GM21515 (cell line): ENCODE results near the gene FRYL.
A peak's percentile ranks its signal among the peaks of the same experiment; 100 is the strongest.
"Not testable (repeated sequence)": the region's sequence is repeated elsewhere in the genome, so short reads cannot be mapped to it uniquely, and the experiment has no call there.

Experiments
- ATAC-seq: cut with Tn5 transposase; IDR thresholded peaks from one replicate; pipeline ENCODE4 v1.9.1; 2021; ENCODE audit not compliant: unreplicated experiment

FRYL gene

DNA sequence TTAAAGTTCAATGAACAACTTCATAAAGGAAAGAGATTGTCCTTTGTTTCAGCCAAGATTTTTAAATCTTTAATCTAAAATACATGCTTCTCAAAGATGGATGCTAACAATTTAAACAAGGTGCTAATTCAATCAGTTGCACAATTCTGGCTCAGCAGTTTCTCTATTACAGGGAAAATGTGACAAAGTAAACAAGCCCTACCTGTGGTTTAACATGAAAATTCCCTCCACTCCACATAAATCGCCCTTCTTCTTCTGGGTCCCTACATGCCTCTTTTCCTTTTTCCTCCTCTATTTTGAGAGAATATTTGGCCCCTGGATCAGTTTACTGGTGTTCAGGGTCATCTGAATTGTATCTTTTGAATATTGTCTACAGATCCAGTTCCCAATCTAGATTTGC lies 80.6 kb downstream of the FRYL start:
- peak; percentile 10 for ATAC-seq

DNA sequence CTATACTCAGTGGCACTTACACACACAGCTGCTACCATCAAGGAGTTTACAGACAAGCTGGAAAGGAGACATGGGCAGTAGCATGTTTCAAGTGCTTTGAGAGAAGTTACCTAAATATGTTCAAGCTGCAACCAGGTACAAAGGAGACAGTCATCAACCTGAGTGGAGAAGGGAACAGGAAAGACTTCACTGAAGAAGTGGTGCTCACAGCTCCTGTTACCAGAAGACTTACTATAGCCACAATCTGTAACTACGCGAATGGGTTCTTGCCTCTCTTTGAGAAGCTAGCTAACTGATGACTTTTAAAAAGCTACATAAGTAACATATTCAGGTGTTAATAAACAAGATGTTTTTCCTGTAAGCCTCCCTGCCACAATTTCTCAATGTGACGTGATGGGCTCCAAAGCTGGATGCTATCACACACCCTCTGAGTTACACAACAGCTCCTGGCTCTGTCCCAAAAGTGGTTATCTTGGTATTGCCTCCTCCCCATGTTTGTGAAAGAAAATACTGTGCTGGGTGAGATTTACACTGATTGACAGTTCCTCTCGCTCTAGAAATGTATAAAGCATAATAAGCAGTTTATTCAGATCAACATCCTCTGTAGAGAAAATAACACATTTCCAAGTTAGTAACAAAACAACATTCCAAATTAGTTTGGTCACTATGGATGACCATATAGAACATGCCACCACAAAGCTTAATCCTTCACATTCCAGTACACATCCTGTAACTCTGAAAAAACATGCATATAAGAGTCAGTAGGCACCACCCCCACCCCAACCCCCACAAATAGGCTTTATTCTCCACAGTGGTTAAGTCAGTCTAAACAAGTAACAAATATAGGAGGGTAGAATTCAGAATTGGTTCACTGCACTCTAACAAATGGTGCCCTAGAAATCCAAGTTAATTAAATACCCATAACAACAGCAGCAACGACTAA lies 81.8 kb downstream of the FRYL start:
- ATAC-seq = no peak

GRCh38 chr4:48697516-48697915 lies 82.6 kb downstream of the FRYL start:
- not testable (repeated sequence) for ATAC-seq

DNA sequence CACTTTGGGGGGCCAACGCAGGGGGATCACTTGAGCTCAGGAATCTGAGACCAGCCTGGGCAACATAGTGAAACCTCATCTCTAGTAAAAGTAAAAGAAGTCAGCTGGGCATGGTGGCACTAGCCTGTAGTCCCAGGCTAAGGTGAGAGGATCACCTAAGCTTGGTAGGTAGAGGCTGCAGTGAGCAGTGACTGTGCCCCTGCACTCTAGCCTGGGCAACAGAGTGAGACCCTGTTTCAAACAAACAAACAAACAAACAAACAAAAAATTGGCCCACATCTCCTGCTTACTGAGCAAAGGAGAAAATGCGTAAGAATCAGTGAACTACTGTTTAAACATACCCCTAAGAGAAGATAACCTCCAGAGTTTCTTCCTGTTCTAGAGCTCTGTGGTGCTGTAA lies 85.3 kb downstream of the FRYL start:
- ATAC-seq = no peak

DNA sequence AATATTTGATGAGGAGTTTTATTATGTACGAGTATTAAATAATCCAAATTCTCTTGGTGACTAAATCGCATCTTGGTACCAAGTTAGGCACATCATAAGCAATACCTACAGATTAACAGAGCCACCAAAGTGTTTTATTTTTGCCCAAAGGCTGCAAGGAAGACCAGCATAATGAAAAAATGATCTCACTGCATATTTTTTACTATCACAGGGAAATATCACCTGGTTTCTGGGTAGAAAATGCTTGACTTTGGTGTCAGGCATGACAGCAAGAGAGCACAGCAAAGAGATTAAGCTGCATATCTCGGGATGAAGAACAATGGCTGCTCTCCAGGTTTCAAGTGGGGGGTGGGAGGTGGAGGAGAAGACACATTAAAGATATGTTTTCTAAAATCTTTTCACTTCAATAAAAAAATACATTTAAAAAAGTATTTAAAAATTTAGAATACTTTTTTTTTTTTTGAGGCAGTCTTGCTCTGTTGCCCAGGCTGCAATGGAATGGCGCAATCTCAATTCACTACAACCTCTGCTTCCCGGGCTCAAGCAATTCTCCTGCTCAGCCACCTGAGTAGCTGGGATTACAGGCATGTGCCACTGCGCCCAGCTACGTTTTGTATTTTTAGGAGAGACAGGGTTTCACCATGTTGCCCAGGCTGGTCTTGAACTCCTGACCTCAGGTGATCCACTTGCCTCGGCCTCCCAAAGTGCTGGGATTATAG lies 86.1 kb downstream of the FRYL start:
- ATAC-seq = no peak

DNA sequence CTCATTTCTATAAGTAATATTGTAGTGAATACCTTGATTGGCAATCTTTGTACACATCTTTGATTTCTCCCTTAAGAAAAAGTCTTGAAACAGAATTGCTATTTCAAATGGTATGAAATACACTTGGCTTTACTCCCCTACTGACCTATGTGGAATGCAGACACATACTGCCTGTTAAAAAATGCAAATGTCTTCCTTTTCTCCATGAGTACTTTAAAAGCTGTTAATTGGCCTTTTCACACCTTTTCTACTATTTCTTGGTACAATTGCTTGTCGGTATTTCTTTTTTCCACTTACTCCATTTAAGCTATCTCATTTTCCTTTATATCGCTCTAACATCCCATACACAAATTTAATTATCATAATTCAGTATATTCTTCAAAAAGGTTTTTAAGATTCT lies 87.2 kb downstream of the FRYL start:
- ATAC-seq = no peak

GRCh38 chr4:48692044-48692443 lies 88.0 kb downstream of the FRYL start:
- no peak for ATAC-seq

DNA sequence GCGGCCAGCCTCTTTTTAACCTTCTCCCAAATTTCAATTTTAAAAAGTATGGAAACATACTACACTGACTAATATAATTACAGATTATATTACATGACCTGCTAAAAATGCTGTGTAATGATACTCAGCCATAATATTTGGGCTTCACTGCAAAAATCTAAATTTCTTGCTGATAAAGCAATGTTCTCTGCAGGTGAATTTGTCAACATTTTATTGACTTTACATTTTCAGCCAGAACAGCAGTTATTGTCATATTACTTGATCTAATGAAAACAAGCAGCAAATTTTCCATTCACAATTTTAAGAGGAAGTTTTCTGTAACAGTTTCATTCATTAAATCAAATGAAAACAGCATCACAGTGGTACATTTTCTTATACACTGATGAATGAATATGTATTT lies 91.1 kb downstream of the FRYL start:
- ATAC-seq = no peak

GRCh38 chr4:48687313-48688051 lies 92.6 kb downstream of the FRYL start:
- ATAC-seq = no peak

DNA sequence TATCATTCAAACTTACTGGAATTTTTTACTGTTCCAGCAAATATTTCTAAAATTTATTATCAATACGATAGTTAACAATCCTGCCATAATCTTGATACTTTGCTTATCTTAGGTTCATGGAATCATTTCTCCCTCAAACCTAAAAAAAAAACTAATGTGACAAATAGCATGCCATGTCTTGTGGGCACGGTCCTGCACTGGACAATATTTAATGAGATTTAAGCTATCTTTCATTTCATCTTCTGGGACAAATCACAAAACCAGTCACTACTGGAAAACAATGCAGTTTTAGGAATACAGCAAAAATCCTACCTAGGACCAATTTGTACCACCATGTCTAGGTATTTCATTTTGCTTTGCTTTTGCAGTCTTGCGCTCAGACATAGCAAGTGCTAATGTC lies 93.7 kb downstream of the FRYL start:
- no peak for ATAC-seq

GRCh38 chr4:48683784-48684666 lies 96.1 kb downstream of the FRYL start:
- ATAC-seq = peak; percentile 65

DNA sequence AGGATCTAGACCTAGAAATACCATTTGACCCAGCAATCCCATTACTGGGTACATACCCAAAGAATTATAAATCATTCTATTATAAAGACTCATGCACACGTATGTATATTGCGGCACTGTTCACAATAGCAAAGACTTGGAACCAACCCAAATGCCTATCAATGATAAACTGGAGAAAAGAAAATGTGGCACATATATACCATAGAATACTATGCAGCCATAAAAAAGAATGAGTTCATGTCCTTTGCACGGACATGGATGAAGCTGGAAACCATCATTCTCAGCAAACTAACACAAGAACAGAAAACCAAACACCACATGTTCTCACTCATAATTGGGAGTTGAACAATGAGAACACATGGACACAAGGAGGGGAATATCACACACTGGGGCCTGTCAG lies 97.2 kb downstream of the FRYL start:
- ATAC-seq = not testable (repeated sequence)

DNA sequence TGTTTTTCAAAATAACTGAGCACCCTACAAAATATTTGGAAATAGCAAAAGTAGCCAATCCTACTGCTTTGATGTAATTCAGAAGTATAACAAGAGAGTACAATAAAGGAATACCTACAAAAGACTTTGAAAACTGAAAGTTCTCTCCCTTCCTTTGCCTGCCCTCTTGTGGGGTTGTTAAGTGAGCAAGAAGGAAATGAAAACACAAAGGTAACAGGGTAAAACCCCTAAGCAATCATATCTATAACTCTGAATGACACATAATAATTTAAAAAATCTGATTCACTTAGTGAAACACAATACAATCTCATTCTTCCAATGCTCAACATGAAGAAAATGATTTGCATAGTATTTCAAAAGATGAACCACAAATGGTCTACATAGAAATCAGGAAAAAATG lies 98.2 kb downstream of the FRYL start:
- ATAC-seq = no peak

GRCh38 chr4:48680848-48681568 lies 99.1 kb downstream of the FRYL start:
- ATAC-seq = no peak

DNA sequence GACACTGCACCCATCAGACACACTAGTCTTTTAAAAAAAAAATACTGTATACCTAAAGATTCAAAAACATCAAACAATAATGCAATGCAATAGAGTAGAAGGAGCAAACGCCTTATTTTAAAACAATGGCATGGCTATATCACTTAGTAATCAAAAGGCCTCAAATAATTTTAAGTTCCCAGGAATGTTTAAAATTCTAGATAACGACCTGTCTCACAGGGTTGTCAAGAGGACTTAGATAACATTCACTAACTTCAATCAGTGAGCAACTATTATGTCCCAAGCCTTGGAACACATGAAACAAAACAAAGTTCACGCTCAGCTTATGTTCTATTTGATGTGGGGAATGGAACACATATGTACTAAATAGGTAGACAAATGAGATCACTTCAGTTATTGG lies 106.5 kb downstream of the FRYL start:
- ATAC-seq = no peak

DNA sequence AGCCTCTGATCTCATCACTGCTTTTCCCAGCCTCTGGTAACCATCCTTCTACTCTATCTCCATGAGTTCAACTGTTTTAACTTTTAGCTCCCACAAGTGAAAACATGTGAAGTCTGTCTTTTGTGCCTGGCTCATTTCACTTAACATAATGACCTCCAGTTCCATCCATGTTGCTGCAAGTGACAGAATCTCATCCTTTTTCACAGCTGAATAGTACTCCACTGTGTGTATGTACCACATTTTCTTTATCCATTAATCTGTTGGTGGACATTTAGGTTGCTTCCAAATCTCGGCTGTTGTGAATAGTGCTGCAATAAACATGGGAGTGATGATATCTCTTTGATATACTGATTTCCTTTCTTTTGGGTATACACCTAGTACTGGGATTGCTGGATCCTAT lies 109.5 kb downstream of the FRYL start:
- no peak for ATAC-seq

- no peak for ATAC-seq
Observed at GRCh38 chr4:48669086-48669485, 111.0 kb downstream of the FRYL start.

- peak; percentile 56 for ATAC-seq
Observed at GRCh38 chr4:48668254-48669017, 111.6 kb downstream of the FRYL start.

GRCh38 chr4:48667148-48667547 lies 112.9 kb downstream of the FRYL start:
- ATAC-seq = no peak
